ENCODE data around the gene FBLN1. TPM values are rescaled to one million over a fixed set of nuclear protein-coding genes. Genes with fewer than 3 reads are reported as not detected.

Gene FBLN1
- total and polyA plus RNA-seq, 2 donors (not counting 3 experiments of a cell fraction or from before 2014, with no cell fraction given) = 1.2 to 4.0 TPM

DNA sequence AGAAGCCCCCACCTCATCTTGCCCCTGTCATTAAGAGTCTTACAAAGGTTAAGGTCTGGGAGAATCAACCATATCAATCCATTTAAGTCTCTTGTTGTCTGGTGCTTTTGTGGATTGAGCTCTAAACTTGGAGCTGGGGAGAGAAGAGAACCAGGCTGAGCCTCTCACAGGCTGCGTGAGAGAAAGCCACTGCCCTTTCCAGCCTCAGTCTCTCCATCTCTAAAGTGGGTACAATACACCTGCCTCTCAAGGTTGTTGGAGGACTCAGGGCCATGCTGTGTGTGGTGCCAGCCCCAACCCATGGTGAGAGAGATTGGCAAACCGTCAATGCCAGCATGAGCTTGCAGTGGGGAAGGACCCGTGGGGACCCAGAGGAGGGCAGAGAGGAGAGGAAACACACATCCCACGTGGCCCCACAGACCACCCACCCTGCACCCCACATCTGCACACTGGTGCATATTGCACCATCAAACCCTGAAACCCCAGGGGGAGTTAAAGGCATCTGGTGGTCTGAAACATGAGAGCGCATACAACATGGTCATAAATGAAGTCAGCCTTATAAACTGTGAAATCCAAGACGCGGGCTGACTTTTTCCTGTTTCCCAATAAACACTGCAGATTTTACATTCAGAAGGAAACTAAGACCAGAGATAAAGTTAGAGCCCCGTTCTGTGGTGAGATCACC, 27.5 kb upstream of the FBLN1 start:
- CTCF ChIA-PET = no interaction called here
- intact Hi-C loops (cut with micrococcal nuclease) = no loop called here
- no peak for FAIRE-seq

DNA sequence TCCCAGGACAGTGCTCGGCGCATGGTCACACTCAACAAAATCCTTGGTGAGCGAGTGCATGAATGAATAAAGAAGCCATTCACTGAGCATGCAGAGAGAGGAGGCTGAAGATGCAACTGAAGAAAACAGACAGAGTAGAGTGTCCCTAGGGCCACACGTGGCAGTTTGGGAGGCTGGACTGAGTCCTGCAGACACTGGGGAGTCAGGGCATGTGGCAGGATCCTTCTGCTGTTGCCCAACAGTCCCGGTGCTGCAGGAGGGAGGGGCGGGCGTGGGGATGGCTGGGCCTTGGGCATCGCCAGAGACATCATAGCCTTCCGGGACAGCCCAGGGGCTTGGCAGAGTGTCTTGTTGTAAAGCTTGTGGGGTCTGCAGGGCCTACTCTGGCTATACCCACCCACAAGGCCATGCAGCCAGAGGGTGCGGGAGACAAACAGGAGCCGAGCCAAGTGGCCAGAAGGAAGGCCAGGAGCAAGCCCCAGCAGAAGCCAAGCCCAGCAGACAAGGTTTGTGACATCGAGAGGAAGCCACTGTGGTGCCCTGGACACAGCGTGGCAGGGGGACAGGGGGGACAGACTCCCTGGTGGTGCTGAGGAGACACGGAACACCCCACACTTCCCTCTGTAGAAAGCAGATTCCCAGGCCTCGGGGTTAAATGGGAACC, 26.7 kb upstream of the FBLN1 start:
- Histone ChIP-seq H3K4me1 (ENCODE audit: control insufficient read depth, extremely low read depth, insufficient read depth, low read length) (no peaks in the 10 kb centered on the region), H3K27ac (ENCODE audit: insufficient read depth, low read depth, low read length) (no peak overlapping the region), H3K4me2 (ENCODE audit: insufficient read depth, low read length) (no peak overlapping the region), H3K36me3 (ENCODE audit: control insufficient read depth in 2 of 2, extremely low read depth in 1 of 2, insufficient read depth in 2 of 2, low read length in 2 of 2) (no peaks in the 10 kb centered on the region), H3K79me2 (ENCODE audit: control insufficient read depth, insufficient read depth, low read length) (no peaks in the 10 kb centered on the region), H3K4me3 (replicated peaks in 1 of 3; ENCODE audit: insufficient read depth in 1 of 3, low read depth in 1 of 3, low read length in 3 of 3) (no peak overlapping the region), H2AFZ (ENCODE audit: low read depth, low read length) (no peak overlapping the region), H4K20me1 (replicated peaks; ENCODE audit: control insufficient read depth, extremely low read depth, insufficient read depth, low read length) (no peaks in the 10 kb centered on the region), H3K9me1 (replicated peaks; ENCODE audit: control insufficient read depth, extremely low read depth, insufficient read depth, low read length) (no peaks in the 10 kb centered on the region), H3K9me3 (replicated peaks; ENCODE audit: control insufficient read depth, insufficient read depth, low read length) (no peaks in the 10 kb centered on the region), H3K27me3 (ENCODE audit: control insufficient read depth in 2 of 2, insufficient read depth in 2 of 2, low read length in 2 of 2) (no peaks in the 10 kb centered on the region), H3K9ac (replicated peaks; ENCODE audit: extremely low read depth, insufficient read depth, low read length) (no peak overlapping the region)
- no TSS peak for BruUV-seq (replicated peaks)
- dilution Hi-C loops (cut with MboI; ENCODE audit: extremely low pct_ligation_motif_present, low sequenced_read_pairs) (no loop called here), intact Hi-C loops (cut with micrococcal nuclease) (no loop called here)
- TF ChIP-seq MYC (IDR thresholded peaks at IDR 0.05; ENCODE audit: low read depth, low read length) = no peak
- TF ChIP-seq POLR2AphosphoS5 (IDR thresholded peaks at IDR 0.05; ENCODE audit: insufficient read depth, low read depth, low read length) = no peak
- TF ChIP-seq, protein P1, sequence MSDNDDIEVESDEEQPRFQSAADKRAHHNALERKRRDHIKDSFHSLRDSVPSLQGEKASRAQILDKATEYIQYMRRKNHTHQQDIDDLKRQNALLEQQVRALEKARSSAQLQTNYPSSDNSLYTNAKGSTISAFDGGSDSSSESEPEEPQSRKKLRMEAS (IDR thresholded peaks at IDR 0.05; ENCODE audit: insufficient read depth, insufficient read length) = no peak
- no peak for TF ChIP-seq EZH2 (IDR thresholded peaks at IDR 0.05; ENCODE audit: borderline replicate concordance, low read depth, low read length, severe bottlenecking)
- ChIA-PET POLR2A (no interaction called here), CTCF (no interaction called here)
- no peak for FAIRE-seq
- DNase-seq (ENCODE audit: low read depth, low spot score) = no peak

More for the DNA sequence above, 27.5 kb upstream of the FBLN1 start:
- H3K9ac ChIP-seq (replicated peaks; ENCODE audit: extremely low read depth, insufficient read depth, low read length) = no peak overlapping the region
- no peak overlapping the region for H2AFZ ChIP-seq (ENCODE audit: low read depth, low read length)
- BruUV-seq (replicated peaks) = no TSS peak
- no peak for DNase-seq (ENCODE audit: low read depth, low spot score)
- H3K9me1 ChIP-seq (replicated peaks; ENCODE audit: control insufficient read depth, extremely low read depth, insufficient read depth, low read length) = no peaks in the 10 kb centered on the region
- H3K27ac ChIP-seq (ENCODE audit: insufficient read depth, low read depth, low read length) = no peak overlapping the region
- dilution Hi-C loops (cut with MboI; ENCODE audit: extremely low pct_ligation_motif_present, low sequenced_read_pairs) = no loop called here
- H4K20me1 ChIP-seq (replicated peaks; ENCODE audit: control insufficient read depth, extremely low read depth, insufficient read depth, low read length) = no peaks in the 10 kb centered on the region
- no peak for TF ChIP-seq POLR2AphosphoS5 (IDR thresholded peaks at IDR 0.05; ENCODE audit: insufficient read depth, low read depth, low read length)
- no peaks in the 10 kb centered on the region for H3K4me1 ChIP-seq (ENCODE audit: control insufficient read depth, extremely low read depth, insufficient read depth, low read length)
- H3K27me3 ChIP-seq (ENCODE audit: control insufficient read depth in 2 of 2, insufficient read depth in 2 of 2, low read length in 2 of 2) = no peaks in the 10 kb centered on the region
- H3K36me3 ChIP-seq (ENCODE audit: control insufficient read depth in 2 of 2, extremely low read depth in 1 of 2, insufficient read depth in 2 of 2, low read length in 2 of 2) = no peaks in the 10 kb centered on the region
- H3K79me2 ChIP-seq (ENCODE audit: control insufficient read depth, insufficient read depth, low read length) = no peaks in the 10 kb centered on the region
- POLR2A ChIA-PET = no interaction called here
- no peaks in the 10 kb centered on the region for H3K9me3 ChIP-seq (replicated peaks; ENCODE audit: control insufficient read depth, insufficient read depth, low read length)
- no peak overlapping the region for H3K4me2 ChIP-seq (ENCODE audit: insufficient read depth, low read length)
- no peak overlapping the region for H3K4me3 ChIP-seq (replicated peaks in 1 of 3; ENCODE audit: insufficient read depth in 1 of 3, low read depth in 1 of 3, low read length in 3 of 3)

All from endothelial cell of umbilical vein (primary cell).